ENCODE data around the gene GGN. TPM values are rescaled to one million over a fixed set of nuclear protein-coding genes. Genes with fewer than 3 reads are reported as not detected.
A peak's percentile ranks its signal among the peaks of the same experiment; 100 is the strongest.
"Not testable (repeated sequence)": the region's sequence is repeated elsewhere in the genome, so short reads cannot be mapped to it uniquely, and the experiment has no call there.

GGN gene
- total RNA-seq, 1 donor = 0.36 TPM

- no peaks in the 10 kb centered on the region for H3K79me2 ChIP-seq (ENCODE audit: insufficient read depth, low read length)
- H3K36me3 ChIP-seq (ENCODE audit: insufficient read depth, low read length) = no peaks in the 10 kb centered on the region
- DNase-seq (ENCODE audit: insufficient read length, low spot score, missing footprints) = peak; percentile 90
- no peaks in the 10 kb centered on the region for H4K20me1 ChIP-seq (ENCODE audit: insufficient read depth, low read length)
- peaks cover 7% of the 10 kb centered on the region for H3K27me3 ChIP-seq (ENCODE audit: insufficient read depth, low read length)
- no peaks in the 10 kb centered on the region for H3K9me3 ChIP-seq (ENCODE audit: low read depth, low read length)
- H2AFZ ChIP-seq (ENCODE audit: low read length) = no peak within 1 kb of the TSS
- TF ChIP-seq, protein P1, sequence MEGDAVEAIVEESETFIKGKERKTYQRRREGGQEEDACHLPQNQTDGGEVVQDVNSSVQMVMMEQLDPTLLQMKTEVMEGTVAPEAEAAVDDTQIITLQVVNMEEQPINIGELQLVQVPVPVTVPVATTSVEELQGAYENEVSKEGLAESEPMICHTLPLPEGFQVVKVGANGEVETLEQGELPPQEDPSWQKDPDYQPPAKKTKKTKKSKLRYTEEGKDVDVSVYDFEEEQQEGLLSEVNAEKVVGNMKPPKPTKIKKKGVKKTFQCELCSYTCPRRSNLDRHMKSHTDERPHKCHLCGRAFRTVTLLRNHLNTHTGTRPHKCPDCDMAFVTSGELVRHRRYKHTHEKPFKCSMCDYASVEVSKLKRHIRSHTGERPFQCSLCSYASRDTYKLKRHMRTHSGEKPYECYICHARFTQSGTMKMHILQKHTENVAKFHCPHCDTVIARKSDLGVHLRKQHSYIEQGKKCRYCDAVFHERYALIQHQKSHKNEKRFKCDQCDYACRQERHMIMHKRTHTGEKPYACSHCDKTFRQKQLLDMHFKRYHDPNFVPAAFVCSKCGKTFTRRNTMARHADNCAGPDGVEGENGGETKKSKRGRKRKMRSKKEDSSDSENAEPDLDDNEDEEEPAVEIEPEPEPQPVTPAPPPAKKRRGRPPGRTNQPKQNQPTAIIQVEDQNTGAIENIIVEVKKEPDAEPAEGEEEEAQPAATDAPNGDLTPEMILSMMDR (IDR thresholded peaks at IDR 0.05; ENCODE audit: extremely low read depth, low read depth, low read length) = no peak
- no peaks in the 10 kb centered on the region for H3K4me1 ChIP-seq (ENCODE audit: insufficient read depth, low read length)
- H3K4me2 ChIP-seq (ENCODE audit: insufficient read depth, low read length) = no peak within 1 kb of the TSS
- no peak within 1 kb of the TSS for H3K27ac ChIP-seq (ENCODE audit: low read depth, low read length)
- no peak within 1 kb of the TSS for H3K4me3 ChIP-seq (ENCODE audit: insufficient read depth, low read length)
Observed at GRCh38 chr19:38433268-38433733, 45.5 kb upstream of the GGN start, which contains the start of gene RYR1. RYR1 (plus strand) TSS chr19:38433691; CDS start chr19:38433830, 139 bp downstream.

DNA sequence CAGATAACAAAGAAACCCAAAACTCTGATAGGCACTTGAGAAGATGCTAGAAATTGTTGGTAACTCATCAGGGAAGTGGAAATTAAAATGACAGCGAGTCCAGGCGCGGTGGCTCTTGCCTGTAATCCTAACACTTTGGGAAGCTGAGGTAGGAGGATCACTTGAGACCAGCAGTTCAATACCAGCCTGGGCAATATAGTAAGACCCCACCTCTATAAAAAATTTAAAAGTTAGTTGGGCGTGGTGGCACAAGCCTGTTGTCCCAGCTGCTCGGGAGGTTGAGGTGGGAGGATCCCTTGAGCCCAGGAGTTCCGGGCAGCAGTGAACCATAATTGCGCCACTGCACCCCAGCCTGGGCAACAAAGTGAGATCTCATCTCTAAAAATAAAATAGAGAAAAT is 43.1 kb upstream of the GGN start:
- Histone ChIP-seq H3K79me2 (ENCODE audit: insufficient read depth, low read length) (no peaks in the 10 kb centered on the region), H3K36me3 (ENCODE audit: insufficient read depth, low read length) (no peaks in the 10 kb centered on the region), H2AFZ (ENCODE audit: low read length) (no peak overlapping the region), H4K20me1 (ENCODE audit: insufficient read depth, low read length) (no peaks in the 10 kb centered on the region), H3K27ac (ENCODE audit: low read depth, low read length) (no peak overlapping the region), H3K4me2 (ENCODE audit: insufficient read depth, low read length) (no peak overlapping the region), H3K4me3 (ENCODE audit: insufficient read depth, low read length) (no peak overlapping the region), H3K9me3 (ENCODE audit: low read depth, low read length) (no peaks in the 10 kb centered on the region), H3K27me3 (ENCODE audit: insufficient read depth, low read length) (peaks cover 10% of the 10 kb centered on the region), H3K4me1 (ENCODE audit: insufficient read depth, low read length) (no peaks in the 10 kb centered on the region)
- TF ChIP-seq, protein P1 (IDR thresholded peaks at IDR 0.05; ENCODE audit: extremely low read depth, low read depth, low read length) = no peak
- peak; percentile 55 for DNase-seq (ENCODE audit: insufficient read length, low spot score, missing footprints)

- TF ChIP-seq, protein P1 (IDR thresholded peaks at IDR 0.05; ENCODE audit: extremely low read depth, low read depth, low read length) = no peak
- no peaks in the 10 kb centered on the region for H3K36me3 ChIP-seq (ENCODE audit: insufficient read depth, low read length)
- H3K79me2 ChIP-seq (ENCODE audit: insufficient read depth, low read length) = no peaks in the 10 kb centered on the region
- H3K27me3 ChIP-seq (ENCODE audit: insufficient read depth, low read length) = peaks cover 10% of the 10 kb centered on the region
- H3K27ac ChIP-seq (ENCODE audit: low read depth, low read length) = no peak overlapping the region
- H3K4me2 ChIP-seq (ENCODE audit: insufficient read depth, low read length) = no peak overlapping the region
- H3K9me3 ChIP-seq (ENCODE audit: low read depth, low read length) = no peaks in the 10 kb centered on the region
- no peak overlapping the region for H2AFZ ChIP-seq (ENCODE audit: low read length)
- H3K4me1 ChIP-seq (ENCODE audit: insufficient read depth, low read length) = no peaks in the 10 kb centered on the region
- no peak for DNase-seq (ENCODE audit: insufficient read length, low spot score, missing footprints)
- no peaks in the 10 kb centered on the region for H4K20me1 ChIP-seq (ENCODE audit: insufficient read depth, low read length)
- H3K4me3 ChIP-seq (ENCODE audit: insufficient read depth, low read length) = no peak overlapping the region
Observed at GRCh38 chr19:38429811-38430156, 42.0 kb upstream of the GGN start.

GRCh38 chr19:38429055-38429810 is 41.4 kb upstream of the GGN start:
- Histone ChIP-seq H4K20me1 (ENCODE audit: insufficient read depth, low read length) (no peaks in the 10 kb centered on the region), H2AFZ (ENCODE audit: low read length) (no peak overlapping the region), H3K4me2 (ENCODE audit: insufficient read depth, low read length) (no peak overlapping the region), H3K27ac (ENCODE audit: low read depth, low read length) (no peak overlapping the region), H3K79me2 (ENCODE audit: insufficient read depth, low read length) (no peaks in the 10 kb centered on the region), H3K4me3 (ENCODE audit: insufficient read depth, low read length) (no peak overlapping the region), H3K4me1 (ENCODE audit: insufficient read depth, low read length) (no peaks in the 10 kb centered on the region), H3K9me3 (ENCODE audit: low read depth, low read length) (no peaks in the 10 kb centered on the region), H3K27me3 (ENCODE audit: insufficient read depth, low read length) (peaks cover 10% of the 10 kb centered on the region), H3K36me3 (ENCODE audit: insufficient read depth, low read length) (no peaks in the 10 kb centered on the region)
- peak; percentile 48 for DNase-seq (ENCODE audit: insufficient read length, low spot score, missing footprints)
- TF ChIP-seq, protein P1 (IDR thresholded peaks at IDR 0.05; ENCODE audit: extremely low read depth, low read depth, low read length) = no peak

GRCh38 chr19:38427035-38427677 is 39.3 kb upstream of the GGN start:
- H3K27me3 ChIP-seq (ENCODE audit: insufficient read depth, low read length) = peaks cover 10% of the 10 kb centered on the region
- H3K36me3 ChIP-seq (ENCODE audit: insufficient read depth, low read length); H3K4me2 ChIP-seq (ENCODE audit: insufficient read depth, low read length); H3K4me3 ChIP-seq (ENCODE audit: insufficient read depth, low read length); H3K79me2 ChIP-seq (ENCODE audit: insufficient read depth, low read length); H2AFZ ChIP-seq (ENCODE audit: low read length); H4K20me1 ChIP-seq (ENCODE audit: insufficient read depth, low read length); H3K9me3 ChIP-seq (ENCODE audit: low read depth, low read length); H3K4me1 ChIP-seq (ENCODE audit: insufficient read depth, low read length); H3K27ac ChIP-seq (ENCODE audit: low read depth, low read length): not testable (repeated sequence)
- peak; percentile 21 for DNase-seq (ENCODE audit: insufficient read length, low spot score, missing footprints)
